ENCODE results near the gene TMEM248. TPM values are rescaled to one million over a fixed set of nuclear protein-coding genes. Genes with fewer than 3 reads are reported as not detected.

The TMEM248 gene
- total and polyA plus RNA-seq, 2 of the 13 experiments (the other 11 are each of a cell fraction or from before 2014, with no cell fraction given) = 54.3 to 109 TPM

DNA sequence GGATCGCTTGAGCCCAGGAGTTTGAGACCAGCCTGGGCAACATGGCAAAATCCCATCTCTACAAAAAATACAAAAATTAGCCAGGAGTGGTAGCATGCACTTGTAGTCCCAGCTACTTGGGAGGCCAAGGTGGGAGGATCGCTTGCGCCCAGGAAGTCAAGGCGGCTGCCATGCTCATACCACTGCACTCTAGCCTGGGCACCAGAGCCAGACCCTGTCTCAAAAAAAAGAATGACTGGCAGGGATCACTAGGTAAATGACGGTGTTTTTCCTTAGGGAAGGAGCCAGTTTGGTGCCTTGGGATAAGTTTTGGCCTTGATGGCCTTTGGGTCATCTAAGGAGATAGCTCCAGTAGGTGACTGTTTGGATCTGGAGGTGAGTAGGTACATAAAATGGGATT is 8.9 kb downstream of the TMEM248 start:
- in situ Hi-C loops (cut with HindIII; ENCODE audit: extremely low pct_ligation_motif_present, low pct_unique_long_range_greater_than_20kb) = no loop called here
- BruUV-seq (replicated peaks) = no TSS peak
- WGBS (ENCODE audit: low lambda C conversion rate) = 100% methylated on average over 5 of the region's 5 CpGs
- intact Hi-C loops (cut with micrococcal nuclease; ENCODE audit: unreplicated experiment) = no loop called here
- Histone ChIP-seq H3K4me2 (ENCODE audit: low read depth, low read length) (no peak overlapping the region), H3K9me3 (ENCODE audit: low read length) (no peaks in the 10 kb centered on the region), H3K4me3 (replicated peaks in 1 of 3; ENCODE audit: insufficient read depth in 1 of 3, low read depth in 2 of 3, low read length in 3 of 3) (no peak overlapping the region), H2AFZ (ENCODE audit: low read length) (no peak overlapping the region), H3K27ac (ENCODE audit: extremely low read length, insufficient read depth, low read length) (no peak overlapping the region), H3K9ac (ENCODE audit: insufficient read depth, low read depth, low read length) (no peak overlapping the region), H3K36me3 (replicated peaks in 1 of 2; ENCODE audit: control insufficient read depth in 1 of 2, insufficient read depth in 2 of 2, low read length in 2 of 2) (peaks cover 0 to 10% of the 10 kb centered on the region in 2 experiments; a peak in 4 of 5 replicates), H4K20me1 (ENCODE audit: insufficient read depth, low read length) (no peaks in the 10 kb centered on the region), H3K79me2 (ENCODE audit: insufficient read depth, low read length) (peaks cover 80% of the 10 kb centered on the region), H3K4me1 (ENCODE audit: insufficient read depth, low read length) (peaks cover 31% of the 10 kb centered on the region), H3K27me3 (ENCODE audit: control insufficient read depth in 1 of 2, insufficient read depth in 2 of 2, low read length in 2 of 2) (no peaks in the 10 kb centered on the region)
- ATAC-seq = no peak
- POLR2A ChIA-PET = interaction anchor here (1.0 to 1.5 kb wide), 3 partner anchors 9 to 67 kb away, joined by 3 to 7 read pairs (median 7); partner anchors contain the start of genes TMEM248 and TYW1
- DNase-seq (ENCODE audit: low spot score) = no peak
- CTCF ChIA-PET (ENCODE audit: low intra/inter-chr PET ratio, low total read pairs) = no interaction called here
- FAIRE-seq = no peak
- TF ChIP-seq, protein P1, sequence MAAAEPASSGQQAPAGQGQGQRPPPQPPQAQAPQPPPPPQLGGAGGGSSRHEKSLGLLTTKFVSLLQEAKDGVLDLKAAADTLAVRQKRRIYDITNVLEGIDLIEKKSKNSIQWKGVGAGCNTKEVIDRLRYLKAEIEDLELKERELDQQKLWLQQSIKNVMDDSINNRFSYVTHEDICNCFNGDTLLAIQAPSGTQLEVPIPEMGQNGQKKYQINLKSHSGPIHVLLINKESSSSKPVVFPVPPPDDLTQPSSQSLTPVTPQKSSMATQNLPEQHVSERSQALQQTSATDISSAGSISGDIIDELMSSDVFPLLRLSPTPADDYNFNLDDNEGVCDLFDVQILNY (CRISPR knock-in tag; conservative IDR thresholded peaks at IDR 0.05) = no peak
- TF ChIP-seq SMYD3 (CRISPR knock-in tag; IDR thresholded peaks at IDR 0.05) (no peak), SP4 (CRISPR knock-in tag; IDR thresholded peaks at IDR 0.05) (no peak), JUN (CRISPR knock-in tag; IDR thresholded peaks at IDR 0.05) (no peak), SMARCE1 (IDR thresholded peaks at IDR 0.05; ENCODE audit: borderline replicate concordance) (no peak), ZNF367 (CRISPR knock-in tag; IDR thresholded peaks at IDR 0.05; ENCODE audit: borderline replicate concordance) (no peak), ZBTB7A (CRISPR knock-in tag; IDR thresholded peaks at IDR 0.05) (no peak), TAF1 (CRISPR knock-in tag; IDR thresholded peaks at IDR 0.05) (no peak), MED13 (CRISPR knock-in tag; IDR thresholded peaks at IDR 0.05) (no peak), TARDBP (CRISPR knock-in tag; IDR thresholded peaks at IDR 0.05) (no peak), YY1 (IDR thresholded peaks at IDR 0.05; ENCODE audit: insufficient read depth, insufficient replicate concordance, low read depth, low read length) (no peak)
- TF ChIP-seq, protein P2, sequence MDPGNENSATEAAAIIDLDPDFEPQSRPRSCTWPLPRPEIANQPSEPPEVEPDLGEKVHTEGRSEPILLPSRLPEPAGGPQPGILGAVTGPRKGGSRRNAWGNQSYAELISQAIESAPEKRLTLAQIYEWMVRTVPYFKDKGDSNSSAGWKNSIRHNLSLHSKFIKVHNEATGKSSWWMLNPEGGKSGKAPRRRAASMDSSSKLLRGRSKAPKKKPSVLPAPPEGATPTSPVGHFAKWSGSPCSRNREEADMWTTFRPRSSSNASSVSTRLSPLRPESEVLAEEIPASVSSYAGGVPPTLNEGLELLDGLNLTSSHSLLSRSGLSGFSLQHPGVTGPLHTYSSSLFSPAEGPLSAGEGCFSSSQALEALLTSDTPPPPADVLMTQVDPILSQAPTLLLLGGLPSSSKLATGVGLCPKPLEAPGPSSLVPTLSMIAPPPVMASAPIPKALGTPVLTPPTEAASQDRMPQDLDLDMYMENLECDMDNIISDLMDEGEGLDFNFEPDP (CRISPR knock-in tag; conservative IDR thresholded peaks at IDR 0.05) = no peak
- TF ChIP-seq, protein P3, sequence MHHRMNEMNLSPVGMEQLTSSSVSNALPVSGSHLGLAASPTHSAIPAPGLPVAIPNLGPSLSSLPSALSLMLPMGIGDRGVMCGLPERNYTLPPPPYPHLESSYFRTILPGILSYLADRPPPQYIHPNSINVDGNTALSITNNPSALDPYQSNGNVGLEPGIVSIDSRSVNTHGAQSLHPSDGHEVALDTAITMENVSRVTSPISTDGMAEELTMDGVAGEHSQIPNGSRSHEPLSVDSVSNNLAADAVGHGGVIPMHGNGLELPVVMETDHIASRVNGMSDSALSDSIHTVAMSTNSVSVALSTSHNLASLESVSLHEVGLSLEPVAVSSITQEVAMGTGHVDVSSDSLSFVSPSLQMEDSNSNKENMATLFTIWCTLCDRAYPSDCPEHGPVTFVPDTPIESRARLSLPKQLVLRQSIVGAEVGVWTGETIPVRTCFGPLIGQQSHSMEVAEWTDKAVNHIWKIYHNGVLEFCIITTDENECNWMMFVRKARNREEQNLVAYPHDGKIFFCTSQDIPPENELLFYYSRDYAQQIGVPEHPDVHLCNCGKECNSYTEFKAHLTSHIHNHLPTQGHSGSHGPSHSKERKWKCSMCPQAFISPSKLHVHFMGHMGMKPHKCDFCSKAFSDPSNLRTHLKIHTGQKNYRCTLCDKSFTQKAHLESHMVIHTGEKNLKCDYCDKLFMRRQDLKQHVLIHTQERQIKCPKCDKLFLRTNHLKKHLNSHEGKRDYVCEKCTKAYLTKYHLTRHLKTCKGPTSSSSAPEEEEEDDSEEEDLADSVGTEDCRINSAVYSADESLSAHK (CRISPR knock-in tag; IDR thresholded peaks at IDR 0.05; ENCODE audit: borderline replicate concordance) = no peak
- TF ChIP-seq, protein P4, sequence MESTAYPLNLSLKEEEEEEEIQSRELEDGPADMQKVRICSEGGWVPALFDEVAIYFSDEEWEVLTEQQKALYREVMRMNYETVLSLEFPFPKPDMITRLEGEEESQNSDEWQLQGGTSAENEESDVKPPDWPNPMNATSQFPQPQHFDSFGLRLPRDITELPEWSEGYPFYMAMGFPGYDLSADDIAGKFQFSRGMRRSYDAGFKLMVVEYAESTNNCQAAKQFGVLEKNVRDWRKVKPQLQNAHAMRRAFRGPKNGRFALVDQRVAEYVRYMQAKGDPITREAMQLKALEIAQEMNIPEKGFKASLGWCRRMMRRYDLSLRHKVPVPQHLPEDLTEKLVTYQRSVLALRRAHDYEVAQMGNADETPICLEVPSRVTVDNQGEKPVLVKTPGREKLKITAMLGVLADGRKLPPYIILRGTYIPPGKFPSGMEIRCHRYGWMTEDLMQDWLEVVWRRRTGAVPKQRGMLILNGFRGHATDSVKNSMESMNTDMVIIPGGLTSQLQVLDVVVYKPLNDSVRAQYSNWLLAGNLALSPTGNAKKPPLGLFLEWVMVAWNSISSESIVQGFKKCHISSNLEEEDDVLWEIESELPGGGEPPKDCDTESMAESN (CRISPR knock-in tag; conservative IDR thresholded peaks at IDR 0.05) = no peak
